NT2/D1 (cell line): ENCODE results near the gene AMPH.

Experiments
- SUZ12 ChIP-seq: IDR thresholded peaks from 2 replicates; pipeline ENCODE4 v1.6.1; 2011; ENCODE audit not compliant: insufficient read length, insufficient read depth; ENCODE audit errors: extremely low read depth
- YY1 ChIP-seq: IDR thresholded peaks from 2 replicates; pipeline ENCODE4 v1.6.1; 2011; ENCODE audit not compliant: insufficient read length, insufficient read depth

DNA sequence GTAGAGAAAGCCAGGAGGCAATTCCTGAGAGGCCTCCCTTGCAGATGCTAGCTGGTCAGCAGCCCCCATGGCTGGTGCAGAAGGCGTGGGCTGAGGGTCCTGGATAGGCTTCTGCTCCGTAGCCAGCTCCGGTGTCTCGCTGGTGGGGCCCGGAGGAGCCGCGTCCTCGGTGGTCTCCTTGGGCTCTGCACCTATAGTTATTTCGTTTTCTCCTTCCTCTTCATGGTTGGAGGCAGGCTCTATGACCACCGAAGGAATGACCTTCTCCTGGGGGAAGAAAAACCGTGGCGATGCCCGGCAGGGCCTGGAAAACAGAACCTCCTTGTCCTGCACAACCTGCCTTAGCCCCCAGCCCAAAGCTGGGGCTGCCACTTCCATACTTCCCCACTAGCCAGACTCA, 239.4 kb downstream of the AMPH start:
- TF ChIP-seq YY1 (no peak), SUZ12 (no peak)
